CD14-positive monocyte (primary cell): ENCODE data around the gene SMAD6. TPM values are rescaled to one million over a fixed set of nuclear protein-coding genes. Genes with fewer than 3 reads are reported as not detected.

Experiments used
- DNase-seq, 3 donors: peaks; one replicate each; pipeline ENCODE4 v3.0.0-alpha.2; 2011 to 2022
- H2AFZ ChIP-seq: 2 replicates; pipeline ENCODE4 v1.6.0; 2012; ENCODE audit warnings: mild to moderate bottlenecking, low read depth, low read length, inconsistent platforms; ENCODE audit not compliant: insufficient read depth, poor library complexity, severe bottlenecking
- H3K27ac ChIP-seq, 2 donors: 1 replicate in 1 of 2; 2 replicates in 1 of 2; pipeline ENCODE4 v1.5.1; 2012 to 2013; ENCODE audit warnings: low read length in 2 of 2, control low read depth in 1 of 2, inconsistent platforms in 1 of 2, low read depth in 1 of 2, mild to moderate bottlenecking in 1 of 2
- H3K27me3 ChIP-seq, 2 donors: one replicate each; pipeline versions ENCODE4 v1.6.0 to v1.6.1; 2011 to 2013; ENCODE audit warnings: low read length in 2 of 2; ENCODE audit not compliant: control insufficient read depth in 2 of 2, insufficient read depth in 2 of 2
- H3K36me3 ChIP-seq, 2 donors: replicated peaks in 1 of 2; 1 replicate in 1 of 2; 2 replicates in 1 of 2; pipeline versions ENCODE4 v1.5.1 to v1.6.1; 2012 to 2013; ENCODE audit warnings: low read length in 2 of 2, control low read depth in 1 of 2, inconsistent platforms in 1 of 2, mild to moderate bottlenecking in 1 of 2; ENCODE audit not compliant: insufficient read depth in 2 of 2, control insufficient read depth in 1 of 2
- H3K4me1 ChIP-seq, 2 donors: 1 replicate in 1 of 2; 2 replicates in 1 of 2; pipeline versions ENCODE4 v1.5.1 to v1.6.1; 2012 to 2013; ENCODE audit warnings: low read length in 2 of 2, control low read depth in 1 of 2, inconsistent platforms in 1 of 2, mild to moderate bottlenecking in 1 of 2, moderate library complexity in 1 of 2; ENCODE audit not compliant: insufficient read depth in 2 of 2, control insufficient read depth in 1 of 2
- H3K4me2 ChIP-seq: replicated peaks from 2 replicates; pipeline ENCODE3; 2012; ENCODE audit warnings: low read length, moderate library complexity, mild to moderate bottlenecking; ENCODE audit not compliant: poor library complexity, severe bottlenecking; ENCODE audit errors: extremely low read depth
- H3K4me3 ChIP-seq, 3 experiments: fragments of 200-600 bp in 1 of 3; sonication (generic) in 1 of 3; replicated peaks in 1 of 3; 1 replicate in 2 of 3; 2 replicates in 1 of 3; pipeline ENCODE4 v1.5.1; 2011 to 2013; ENCODE audit warnings: low read length in 3 of 3, mild to moderate bottlenecking in 3 of 3, control low read depth in 2 of 3, low read depth in 2 of 3, inconsistent platforms in 1 of 3, moderate library complexity in 1 of 3
- H3K79me2 ChIP-seq: 2 replicates; pipeline ENCODE4 v1.6.0; 2012; ENCODE audit warnings: mild to moderate bottlenecking, control low read depth, inconsistent platforms, low read length, moderate library complexity; ENCODE audit not compliant: insufficient read depth
- H3K9ac ChIP-seq: 2 replicates; pipeline ENCODE4 v1.6.0; 2017; ENCODE audit warnings: low read length, mild to moderate bottlenecking; ENCODE audit not compliant: insufficient read depth, poor library complexity, severe bottlenecking
- H3K9me3 ChIP-seq, 2 donors: replicated peaks in 1 of 2; 1 replicate in 1 of 2; 2 replicates in 1 of 2; pipeline versions ENCODE4 v1.5.1 to v1.6.1; 2012 to 2013; ENCODE audit warnings: low read length in 2 of 2, control low read depth in 1 of 2; ENCODE audit not compliant: control insufficient read depth in 1 of 2, insufficient read depth in 1 of 2
- H4K20me1 ChIP-seq: 2 replicates; pipeline ENCODE4 v1.6.0; 2012; ENCODE audit warnings: mild to moderate bottlenecking, low read length, control low read depth, moderate library complexity; ENCODE audit not compliant: insufficient read depth
- H3K27ac Mint-ChIP-seq, 7 donors: one replicate each; pipeline ENCODE4 v1.8.0; 2020; ENCODE audit warnings: mild to moderate bottlenecking in 7 of 7, mixed read lengths in 7 of 7, moderate library complexity in 6 of 7, inconsistent platforms in 2 of 7
- H3K27me3 Mint-ChIP-seq, 3 donors: one replicate each; pipeline ENCODE4 v1.8.0; 2021 to 2022; ENCODE audit warnings: low read depth in 3 of 3, mild to moderate bottlenecking in 3 of 3, mixed read lengths in 3 of 3, moderate library complexity in 3 of 3, inconsistent platforms in 1 of 3
- H3K36me3 Mint-ChIP-seq, 2 donors: one replicate each; pipeline ENCODE4 v1.8.0; 2020; ENCODE audit warnings: mixed read lengths in 2 of 2, inconsistent platforms in 1 of 2, mild to moderate bottlenecking in 1 of 2
- H3K4me1 Mint-ChIP-seq: one replicate; pipeline ENCODE4 v1.8.0; 2020; ENCODE audit warnings: mild to moderate bottlenecking, mixed read lengths
- H3K4me3 Mint-ChIP-seq, 2 donors: one replicate each; pipeline ENCODE4 v1.8.0; 2020; ENCODE audit warnings: mild to moderate bottlenecking in 2 of 2, mixed read lengths in 2 of 2, moderate library complexity in 1 of 2
- H3K9me3 Mint-ChIP-seq, 7 donors: one replicate each; pipeline ENCODE4 v1.8.0; 2020 to 2022; ENCODE audit warnings: mixed read lengths in 7 of 7, mild to moderate bottlenecking in 6 of 7, moderate library complexity in 6 of 7, inconsistent platforms in 2 of 7
- WGBS: methylation state at CpG from one replicate; pipeline ENCODE4 v1.1.5; 2013; ENCODE audit warnings: missing lambda C conversion rate; ENCODE audit not compliant: insufficient coverage; 5-methylcytosine and 5-hydroxymethylcytosine counted together
- intact Hi-C, 2 donors: fragments of 100-400 bp; cut with micrococcal nuclease; formaldehyde crosslinking; loops; one replicate each; pipeline versions ENCODE4 v1.15.0 to v1.15.1; 2023
- polyA plus RNA-seq, 3 donors: library from polyadenylated mRNA; depleted of rRNA in 1 of 3; unstranded in 2 of 3; stranded (reverse) in 1 of 3; fragments of 300-500 nt in 2 of 3; fragments of >200 nt in 1 of 3; fragmentation: Illumina TruSeq in 2 of 3; gene quantifications; 1 replicate in 2 of 3; 2 replicates in 1 of 3; pipeline ENCODE4 v1.2.3, GENCODE V29; 2012 to 2021
- TF ChIP-seq, protein P1 (sequence below): fragments of 200-600 bp; IDR thresholded peaks from one replicate; pipeline ENCODE4 v1.8.0; 2022; ENCODE audit warnings: antibody characterized with exemption, mild to moderate bottlenecking

The SMAD6 gene
- polyA plus RNA-seq, 3 donors = 0.31 TPM; not detected in 2

DNA sequence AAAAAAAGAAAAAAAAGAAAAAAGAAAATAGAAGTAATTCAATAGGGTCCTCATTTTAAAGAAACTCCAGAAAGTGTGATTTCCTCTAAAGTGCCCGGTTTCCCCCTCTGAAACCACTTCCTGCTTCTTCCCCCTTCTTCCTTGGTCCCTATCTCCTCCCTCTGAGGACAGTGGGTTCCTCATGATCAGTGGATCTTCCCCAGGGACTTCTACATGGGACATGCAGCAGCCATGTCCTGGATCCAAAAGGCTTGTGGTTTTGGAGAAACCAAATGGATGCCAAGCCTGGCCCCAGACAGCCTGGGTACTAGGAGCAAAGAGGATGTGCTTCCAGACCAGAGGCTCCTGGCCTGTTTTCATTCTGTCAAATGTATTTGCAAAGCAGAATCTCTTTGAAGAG, 26.6 kb upstream of the SMAD6 start:
- no CpG with 5 or more reads among the region's 1 CpG for WGBS
- H3K36me3 Mint-ChIP-seq = no peaks in the 10 kb centered on the region
- Histone ChIP-seq H3K79me2 (no peaks in the 10 kb centered on the region), H4K20me1 (no peaks in the 10 kb centered on the region), H3K4me3 (no peak overlapping the region), H3K4me1 (peaks cover 25 to 28% of the 10 kb centered on the region in 2 donors), H3K27ac (no peak overlapping the region), H2AFZ (peak overlapping the region; percentile 27), H3K36me3 (no peaks in the 10 kb centered on the region), H3K4me2 (no peak overlapping the region), H3K9ac (no peak overlapping the region), H3K9me3 (no peaks in the 10 kb centered on the region), H3K27me3 (no peaks in the 10 kb centered on the region)
- peak overlapping the region in 2 of 7 donors; percentile 65 to 75 for H3K27ac Mint-ChIP-seq
- H3K9me3 Mint-ChIP-seq = peaks cover 0 to 7% (median 0%) of the 10 kb centered on the region in 7 donors
- TF ChIP-seq, protein P1, sequence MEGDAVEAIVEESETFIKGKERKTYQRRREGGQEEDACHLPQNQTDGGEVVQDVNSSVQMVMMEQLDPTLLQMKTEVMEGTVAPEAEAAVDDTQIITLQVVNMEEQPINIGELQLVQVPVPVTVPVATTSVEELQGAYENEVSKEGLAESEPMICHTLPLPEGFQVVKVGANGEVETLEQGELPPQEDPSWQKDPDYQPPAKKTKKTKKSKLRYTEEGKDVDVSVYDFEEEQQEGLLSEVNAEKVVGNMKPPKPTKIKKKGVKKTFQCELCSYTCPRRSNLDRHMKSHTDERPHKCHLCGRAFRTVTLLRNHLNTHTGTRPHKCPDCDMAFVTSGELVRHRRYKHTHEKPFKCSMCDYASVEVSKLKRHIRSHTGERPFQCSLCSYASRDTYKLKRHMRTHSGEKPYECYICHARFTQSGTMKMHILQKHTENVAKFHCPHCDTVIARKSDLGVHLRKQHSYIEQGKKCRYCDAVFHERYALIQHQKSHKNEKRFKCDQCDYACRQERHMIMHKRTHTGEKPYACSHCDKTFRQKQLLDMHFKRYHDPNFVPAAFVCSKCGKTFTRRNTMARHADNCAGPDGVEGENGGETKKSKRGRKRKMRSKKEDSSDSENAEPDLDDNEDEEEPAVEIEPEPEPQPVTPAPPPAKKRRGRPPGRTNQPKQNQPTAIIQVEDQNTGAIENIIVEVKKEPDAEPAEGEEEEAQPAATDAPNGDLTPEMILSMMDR = no peak
- DNase-seq = peak in 1 of 3 donors; percentile 14
- H3K4me3 Mint-ChIP-seq = no peak overlapping the region
- peaks cover 0 to 4% (median 1%) of the 10 kb centered on the region in 3 donors for H3K27me3 Mint-ChIP-seq
- peaks cover 44% of the 10 kb centered on the region for H3K4me1 Mint-ChIP-seq
- intact Hi-C loops = no loop called here

DNA sequence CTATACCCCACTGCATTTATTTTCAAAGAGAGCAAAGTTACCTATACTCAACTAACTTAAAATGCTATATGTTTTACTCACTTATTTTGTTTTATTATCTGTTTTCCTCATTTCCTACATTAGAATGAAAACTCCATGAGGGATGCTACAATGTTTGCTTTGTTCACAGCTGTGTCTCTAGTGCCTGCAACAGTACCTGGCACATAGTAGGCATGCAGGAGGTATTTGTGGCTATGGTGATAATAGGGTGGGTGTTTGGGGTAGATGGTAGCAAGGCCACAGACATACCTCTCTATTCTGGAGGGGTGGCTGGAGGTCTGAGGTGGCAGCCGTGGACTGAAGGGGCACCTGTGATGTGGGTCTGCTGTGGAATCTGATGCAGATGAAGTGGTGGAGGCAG, 24.7 kb upstream of the SMAD6 start:
- intact Hi-C loops = no loop called here
- peaks cover 44% of the 10 kb centered on the region for H3K4me1 Mint-ChIP-seq
- Histone ChIP-seq H4K20me1 (no peaks in the 10 kb centered on the region), H3K79me2 (no peaks in the 10 kb centered on the region), H3K4me2 (no peak overlapping the region), H3K9me3 (peaks cover 0 to 4% of the 10 kb centered on the region in 2 donors), H3K27ac (no peak overlapping the region), H3K36me3 (no peaks in the 10 kb centered on the region), H3K4me1 (peaks cover 25 to 28% of the 10 kb centered on the region in 2 donors), H3K27me3 (no peaks in the 10 kb centered on the region), H3K9ac (no peak overlapping the region), H3K4me3 (no peak overlapping the region), H2AFZ (no peak overlapping the region)
- no peaks in the 10 kb centered on the region for H3K36me3 Mint-ChIP-seq
- H3K27ac Mint-ChIP-seq = peak overlapping the region in 1 of 7 donors; percentile 26
- no peak for DNase-seq
- WGBS = 100% methylated on average over 1 of the region's 1 CpG
- H3K9me3 Mint-ChIP-seq = peaks cover 0 to 7% (median 3%) of the 10 kb centered on the region in 7 donors
- peaks cover 0 to 4% (median 1%) of the 10 kb centered on the region in 3 donors for H3K27me3 Mint-ChIP-seq
- H3K4me3 Mint-ChIP-seq = no peak overlapping the region
- TF ChIP-seq, protein P1 = no peak
